Measurements from ENCODE around the gene PPP1R9B. TPM values are rescaled to one million over a fixed set of nuclear protein-coding genes. Genes with fewer than 3 reads are reported as not detected.

The PPP1R9B gene
- total RNA-seq, 1 experiment from 2014 or later: 21.7 TPM

GRCh38 chr17:50169121-50169764 lies 18.8 kb upstream of the PPP1R9B start (continued):
- TF ChIP-seq PREB (CRISPR knock-in tag; IDR thresholded peaks at IDR 0.05; ENCODE audit: borderline replicate concordance) (no peak), KAT7 (CRISPR knock-in tag; IDR thresholded peaks at IDR 0.05; ENCODE audit: borderline replicate concordance) (no peak), CTCF (IDR thresholded peaks at IDR 0.05) (peak; percentile 44), FOXJ3 (CRISPR knock-in tag; IDR thresholded peaks at IDR 0.05; ENCODE audit: borderline replicate concordance) (no peak), ZNF232 (CRISPR knock-in tag; IDR thresholded peaks at IDR 0.05) (no peak), OVOL2 (CRISPR knock-in tag; IDR thresholded peaks at IDR 0.05; ENCODE audit: borderline replicate concordance) (no peak), NFE2L1 (CRISPR knock-in tag; IDR thresholded peaks at IDR 0.05) (no peak)
- TF ChIP-seq, protein P1, sequence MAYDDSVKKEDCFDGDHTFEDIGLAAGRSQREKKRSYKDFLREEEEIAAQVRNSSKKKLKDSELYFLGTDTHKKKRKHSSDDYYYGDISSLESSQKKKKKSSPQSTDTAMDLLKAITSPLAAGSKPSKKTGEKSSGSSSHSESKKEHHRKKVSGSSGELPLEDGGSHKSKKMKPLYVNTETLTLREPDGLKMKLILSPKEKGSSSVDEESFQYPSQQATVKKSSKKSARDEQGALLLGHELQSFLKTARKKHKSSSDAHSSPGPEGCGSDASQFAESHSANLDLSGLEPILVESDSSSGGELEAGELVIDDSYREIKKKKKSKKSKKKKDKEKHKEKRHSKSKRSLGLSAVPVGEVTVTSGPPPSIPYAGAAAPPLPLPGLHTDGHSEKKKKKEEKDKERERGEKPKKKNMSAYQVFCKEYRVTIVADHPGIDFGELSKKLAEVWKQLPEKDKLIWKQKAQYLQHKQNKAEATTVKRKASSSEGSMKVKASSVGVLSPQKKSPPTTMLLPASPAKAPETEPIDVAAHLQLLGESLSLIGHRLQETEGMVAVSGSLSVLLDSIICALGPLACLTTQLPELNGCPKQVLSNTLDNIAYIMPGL (CRISPR knock-in tag; IDR thresholded peaks at IDR 0.05): 0 out of 2 replicates have a peak, but pooled peaks have one; percentile 31
- TF ChIP-seq, protein P2, sequence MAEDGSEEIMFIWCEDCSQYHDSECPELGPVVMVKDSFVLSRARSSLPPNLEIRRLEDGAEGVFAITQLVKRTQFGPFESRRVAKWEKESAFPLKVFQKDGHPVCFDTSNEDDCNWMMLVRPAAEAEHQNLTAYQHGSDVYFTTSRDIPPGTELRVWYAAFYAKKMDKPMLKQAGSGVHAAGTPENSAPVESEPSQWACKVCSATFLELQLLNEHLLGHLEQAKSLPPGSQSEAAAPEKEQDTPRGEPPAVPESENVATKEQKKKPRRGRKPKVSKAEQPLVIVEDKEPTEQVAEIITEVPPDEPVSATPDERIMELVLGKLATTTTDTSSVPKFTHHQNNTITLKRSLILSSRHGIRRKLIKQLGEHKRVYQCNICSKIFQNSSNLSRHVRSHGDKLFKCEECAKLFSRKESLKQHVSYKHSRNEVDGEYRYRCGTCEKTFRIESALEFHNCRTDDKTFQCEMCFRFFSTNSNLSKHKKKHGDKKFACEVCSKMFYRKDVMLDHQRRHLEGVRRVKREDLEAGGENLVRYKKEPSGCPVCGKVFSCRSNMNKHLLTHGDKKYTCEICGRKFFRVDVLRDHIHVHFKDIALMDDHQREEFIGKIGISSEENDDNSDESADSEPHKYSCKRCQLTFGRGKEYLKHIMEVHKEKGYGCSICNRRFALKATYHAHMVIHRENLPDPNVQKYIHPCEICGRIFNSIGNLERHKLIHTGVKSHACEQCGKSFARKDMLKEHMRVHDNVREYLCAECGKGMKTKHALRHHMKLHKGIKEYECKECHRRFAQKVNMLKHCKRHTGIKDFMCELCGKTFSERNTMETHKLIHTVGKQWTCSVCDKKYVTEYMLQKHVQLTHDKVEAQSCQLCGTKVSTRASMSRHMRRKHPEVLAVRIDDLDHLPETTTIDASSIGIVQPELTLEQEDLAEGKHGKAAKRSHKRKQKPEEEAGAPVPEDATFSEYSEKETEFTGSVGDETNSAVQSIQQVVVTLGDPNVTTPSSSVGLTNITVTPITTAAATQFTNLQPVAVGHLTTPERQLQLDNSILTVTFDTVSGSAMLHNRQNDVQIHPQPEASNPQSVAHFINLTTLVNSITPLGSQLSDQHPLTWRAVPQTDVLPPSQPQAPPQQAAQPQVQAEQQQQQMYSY (CRISPR knock-in tag; IDR thresholded peaks at IDR 0.05): no peak
- TF ChIP-seq, protein P3, sequence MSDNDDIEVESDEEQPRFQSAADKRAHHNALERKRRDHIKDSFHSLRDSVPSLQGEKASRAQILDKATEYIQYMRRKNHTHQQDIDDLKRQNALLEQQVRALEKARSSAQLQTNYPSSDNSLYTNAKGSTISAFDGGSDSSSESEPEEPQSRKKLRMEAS (CRISPR knock-in tag; IDR thresholded peaks at IDR 0.05): 0 out of 2 replicates have a peak, but pooled peaks have one; percentile 54

DNA sequence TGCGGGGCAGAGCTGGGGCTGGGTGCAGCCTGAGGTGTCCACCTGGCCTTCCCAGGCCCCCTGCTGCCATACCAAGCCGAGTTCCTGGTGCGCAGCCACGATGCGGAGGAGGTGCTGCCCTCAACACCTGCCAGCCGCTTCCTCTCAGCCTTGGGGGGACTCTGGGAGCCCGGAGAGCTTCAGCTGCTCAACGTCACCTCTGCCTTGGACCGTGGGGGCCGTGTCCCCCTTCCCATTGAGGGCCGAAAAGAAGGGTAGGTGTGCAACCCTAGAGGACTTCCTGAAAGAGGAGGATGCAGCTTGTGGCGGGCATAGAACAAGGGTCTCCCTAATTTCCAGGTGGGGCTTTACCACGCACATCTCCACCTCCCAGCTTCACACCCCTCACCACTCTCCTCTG lies 17.8 kb upstream of the PPP1R9B start:
- CTCF ChIA-PET: interaction anchor here (0.6 to 4.1 kb wide), 13 partner anchors 10 to 165 kb away, joined by 3 to 58 read pairs (median 5); partner anchors contain the start of genes SAMD14 and TMEM92
- TF ChIP-seq MLX (CRISPR knock-in tag; IDR thresholded peaks at IDR 0.05) (no peak), ATF6 (CRISPR knock-in tag; IDR thresholded peaks at IDR 0.05) (no peak), ZBTB43 (CRISPR knock-in tag; IDR thresholded peaks at IDR 0.05) (no peak), ZNF138 (CRISPR knock-in tag; conservative IDR thresholded peaks at IDR 0.05) (no peak), ZNF317 (CRISPR knock-in tag; IDR thresholded peaks at IDR 0.05; ENCODE audit: borderline replicate concordance, low read depth) (no peak), FOXJ3 (CRISPR knock-in tag; IDR thresholded peaks at IDR 0.05; ENCODE audit: borderline replicate concordance) (no peak)
- TF ChIP-seq, protein P2 (CRISPR knock-in tag; IDR thresholded peaks at IDR 0.05): no peak
- TF ChIP-seq, protein P4, sequence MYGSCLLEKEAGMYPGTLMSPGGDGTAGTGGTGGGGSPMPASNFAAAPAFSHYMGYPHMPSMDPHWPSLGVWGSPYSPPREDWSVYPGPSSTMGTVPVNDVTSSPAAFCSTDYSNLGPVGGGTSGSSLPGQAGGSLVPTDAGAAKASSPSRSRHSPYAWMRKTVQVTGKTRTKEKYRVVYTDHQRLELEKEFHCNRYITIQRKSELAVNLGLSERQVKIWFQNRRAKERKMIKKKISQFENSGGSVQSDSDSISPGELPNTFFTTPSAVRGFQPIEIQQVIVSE (CRISPR knock-in tag; IDR thresholded peaks at IDR 0.05; ENCODE audit: borderline replicate concordance): no peak
- Mint-ChIP-seq H3K4me3 (no peak overlapping the region), H3K27me3 (ENCODE audit: low read depth) (peaks cover 6% of the 10 kb centered on the region; the same call in 1 of the 2 replicates), H3K27ac (no peak overlapping the region), H3K9me3 (no peaks in the 10 kb centered on the region), H3K4me1 (peaks cover 9% of the 10 kb centered on the region), H3K36me3 (no peaks in the 10 kb centered on the region)
- POLR2A ChIA-PET: no interaction called here
- DNase-seq (ENCODE audit: low spot score) (no peak), ATAC-seq (no peak)

Data from WTC11 (cell line).